SK-N-MC (cell line): ENCODE results near the gene SERTAD2.

Experiments used
- DNase-seq: peaks from one replicate; pipeline ENCODE4 v3.0.0-alpha.2; 2011; ENCODE audit warnings: low read depth, low spot score
- H3K27ac ChIP-seq: fragments of 200-600 bp; sonication (generic); 2 replicates; pipeline ENCODE4 v1.5.1; 2016; ENCODE audit warnings: mixed run types
- H3K36me3 ChIP-seq: fragments of 200-600 bp; sonication (generic); 2 replicates; pipeline ENCODE4 v1.6.1; 2017; ENCODE audit warnings: antibody characterized with exemption, low read length, mixed read lengths; ENCODE audit not compliant: insufficient read depth
- H3K4me3 ChIP-seq: fragments of 200-600 bp; sonication (generic); 2 replicates; pipeline ENCODE4 v1.5.1; 2016
- H3K9ac ChIP-seq: fragments of 200-600 bp; sonication (generic); 2 replicates; pipeline ENCODE4 v1.8.0; 2017; ENCODE audit warnings: mixed run types, mixed read lengths; ENCODE audit not compliant: insufficient read length
- H3K9me3 ChIP-seq: fragments of 200-600 bp; sonication (generic); 2 replicates; pipeline ENCODE4 v1.6.1; 2017; ENCODE audit warnings: low read depth, mild to moderate bottlenecking, antibody characterized with exemption, low read length, moderate library complexity, mixed read lengths
- EZH2 ChIP-seq: fragments of 200-600 bp; sonication (generic); IDR thresholded peaks from one replicate; pipeline ENCODE4 v1.6.1; 2017; ENCODE audit warnings: antibody characterized with exemption
- FOXP2 ChIP-seq: optimal IDR thresholded peaks from 2 replicates; pipeline ENCODE3; 2011; ENCODE audit warnings: mild to moderate bottlenecking, moderate library complexity; ENCODE audit not compliant: insufficient read depth; ENCODE audit errors: extremely low read length, control extremely low read depth
- POLR2AphosphoS5 ChIP-seq: IDR thresholded peaks from 2 replicates; pipeline ENCODE4 v1.6.1; 2012; ENCODE audit warnings: mild to moderate bottlenecking, low read depth, low read length, borderline replicate concordance

SERTAD2 gene

DNA sequence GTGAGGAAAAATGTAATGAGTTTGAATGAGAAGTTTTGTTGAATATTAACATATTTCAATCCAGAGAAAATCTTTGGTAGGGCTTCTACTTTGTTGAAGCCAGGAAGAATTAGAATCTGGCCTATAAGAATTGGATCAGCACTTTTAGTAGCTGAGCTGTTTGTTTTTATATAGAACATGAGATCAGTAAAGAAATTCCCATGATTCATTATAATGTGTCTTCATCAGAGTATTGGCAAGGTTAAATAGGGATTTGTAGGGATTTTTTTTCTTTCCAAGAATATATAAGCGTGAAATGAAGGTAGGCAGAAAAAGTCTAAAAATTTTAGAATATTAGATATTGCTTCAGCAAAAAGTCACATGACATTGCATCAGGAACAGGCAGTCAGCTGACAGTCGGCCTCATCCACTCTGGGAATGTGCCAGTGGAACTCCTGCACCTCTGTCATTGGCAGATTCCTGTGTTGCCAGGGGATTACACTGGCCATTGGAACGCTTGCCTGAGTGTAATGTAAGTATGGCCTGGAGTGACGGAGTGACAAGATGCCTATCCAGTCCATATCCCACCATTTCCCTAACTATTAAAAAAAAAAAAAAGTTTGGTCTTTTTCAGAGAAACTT lies 60.6 kb downstream of the SERTAD2 start:
- Histone ChIP-seq H3K36me3 (peaks cover 12% of the 10 kb centered on the region), H3K9me3 (no peaks in the 10 kb centered on the region), H3K4me3 (no peak overlapping the region), H3K27ac (no peak overlapping the region), H3K9ac (no peak overlapping the region)
- no peak for DNase-seq
- TF ChIP-seq FOXP2 = no peak
- TF ChIP-seq POLR2AphosphoS5 = no peak
- no peak for TF ChIP-seq EZH2

DNA sequence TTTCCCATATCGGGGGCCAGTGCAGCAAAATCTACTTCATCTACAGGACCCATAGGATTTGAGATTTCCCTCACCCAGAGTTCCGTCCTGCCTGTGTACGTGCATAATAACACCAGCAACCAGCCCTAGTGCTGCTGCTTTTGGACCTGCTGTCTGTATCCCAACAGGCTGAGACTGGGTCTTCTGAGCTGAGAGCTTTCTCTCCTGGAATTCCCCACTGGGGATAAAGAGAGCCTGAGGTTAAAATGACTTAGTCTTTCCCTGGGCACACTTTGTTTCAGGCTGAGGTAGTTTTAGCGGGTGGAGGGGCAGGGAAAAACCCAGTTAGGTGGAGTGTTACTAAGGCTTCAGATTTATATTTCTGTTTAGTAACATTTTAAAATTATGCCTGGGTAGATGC lies 62.5 kb downstream of the SERTAD2 start:
- H3K36me3 ChIP-seq = peaks cover 12% of the 10 kb centered on the region
- no peak for DNase-seq

DNA sequence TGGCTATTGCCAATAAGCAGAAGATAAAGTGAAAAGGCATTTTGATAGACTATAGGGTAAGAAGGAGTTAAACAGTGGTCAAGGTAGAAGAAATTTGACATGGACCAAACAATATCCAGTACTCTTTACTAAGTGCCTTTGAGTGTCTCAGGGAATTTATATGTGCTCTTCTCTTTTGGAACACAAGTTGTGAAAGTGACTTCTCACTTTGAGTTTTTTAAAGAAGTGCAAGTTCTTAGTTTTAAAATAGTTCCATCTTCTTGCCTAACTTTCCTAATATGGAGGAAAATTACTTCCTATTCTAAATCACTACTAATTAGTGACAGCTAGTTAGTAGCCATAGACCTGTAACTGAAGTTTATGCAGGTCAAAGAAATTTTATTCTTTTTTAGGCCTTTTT lies 66.2 kb downstream of the SERTAD2 start:
- no peak for DNase-seq
- no peak overlapping the region for H3K9ac ChIP-seq
- no peak for TF ChIP-seq POLR2AphosphoS5
- no peak for TF ChIP-seq FOXP2
- TF ChIP-seq EZH2 = no peak
- no peak overlapping the region for H3K4me3 ChIP-seq
- H3K36me3 ChIP-seq = peaks cover 22% of the 10 kb centered on the region
- no peak overlapping the region for H3K27ac ChIP-seq
- H3K9me3 ChIP-seq = no peaks in the 10 kb centered on the region

More for the DNA sequence above, 62.5 kb downstream of the SERTAD2 start:
- Histone ChIP-seq H3K9ac (no peak overlapping the region), H3K4me3 (no peak overlapping the region), H3K9me3 (no peaks in the 10 kb centered on the region), H3K27ac (no peak overlapping the region)
- no peak for TF ChIP-seq POLR2AphosphoS5
- TF ChIP-seq EZH2 = no peak
- TF ChIP-seq FOXP2 = no peak

DNA sequence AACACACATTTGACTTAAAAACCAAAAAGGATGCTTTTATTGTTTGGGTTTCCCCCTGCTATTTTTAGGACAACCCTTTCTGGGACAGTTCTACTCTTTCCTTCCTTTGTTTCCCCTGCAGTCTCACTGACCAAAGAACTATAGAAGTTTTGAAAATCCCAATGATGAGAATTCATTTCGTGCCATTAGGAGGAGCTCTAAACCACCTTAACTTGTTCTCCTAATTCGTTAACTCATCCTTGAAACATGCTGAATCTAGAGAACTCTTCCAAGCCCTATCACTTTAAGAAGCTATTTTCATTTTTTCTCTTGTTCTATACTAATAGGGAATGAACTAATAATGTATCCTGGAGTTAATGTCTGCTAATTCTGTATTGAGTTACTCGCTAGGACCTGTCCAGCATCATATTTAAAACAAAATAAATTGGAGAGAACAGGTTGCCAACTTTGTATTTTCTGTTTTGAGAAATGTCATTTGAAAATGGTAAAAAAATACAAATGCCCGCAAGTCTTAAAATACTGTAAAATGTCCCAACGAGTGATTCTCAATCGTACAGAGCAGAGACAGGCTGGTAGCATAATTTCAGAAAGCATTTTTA lies 66.7 kb downstream of the SERTAD2 start:
- Histone ChIP-seq H3K9me3 (no peaks in the 10 kb centered on the region), H3K36me3 (peaks cover 22% of the 10 kb centered on the region), H3K9ac (no peak overlapping the region), H3K27ac (no peak overlapping the region), H3K4me3 (no peak overlapping the region)
- TF ChIP-seq EZH2 = no peak
- TF ChIP-seq FOXP2 = no peak
- TF ChIP-seq POLR2AphosphoS5 = no peak
- DNase-seq = no peak

DNA sequence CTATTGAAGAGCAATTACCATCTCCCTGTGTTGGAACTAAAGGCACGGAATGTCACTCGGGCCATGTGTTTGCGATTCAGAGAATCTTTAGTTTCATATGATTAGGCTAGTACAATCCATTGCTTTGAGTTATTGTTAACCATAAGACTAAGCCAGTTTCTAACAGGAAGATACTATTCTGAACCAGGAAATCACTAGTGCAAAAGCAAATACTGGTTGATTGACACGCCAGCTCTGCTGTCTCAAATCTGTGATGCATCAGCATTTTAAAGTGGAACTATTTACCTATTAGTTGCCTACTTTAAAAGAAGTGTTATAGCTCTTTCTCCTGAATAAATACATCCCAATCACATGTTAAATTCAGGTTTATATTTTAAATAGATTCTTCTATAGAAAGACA lies 67.7 kb downstream of the SERTAD2 start:
- Histone ChIP-seq H3K36me3 (peaks cover 15% of the 10 kb centered on the region), H3K9ac (no peak overlapping the region), H3K4me3 (no peak overlapping the region), H3K9me3 (no peaks in the 10 kb centered on the region), H3K27ac (no peak overlapping the region)
- TF ChIP-seq FOXP2 (no peak), POLR2AphosphoS5 (no peak), EZH2 (no peak)
- no peak for DNase-seq

DNA sequence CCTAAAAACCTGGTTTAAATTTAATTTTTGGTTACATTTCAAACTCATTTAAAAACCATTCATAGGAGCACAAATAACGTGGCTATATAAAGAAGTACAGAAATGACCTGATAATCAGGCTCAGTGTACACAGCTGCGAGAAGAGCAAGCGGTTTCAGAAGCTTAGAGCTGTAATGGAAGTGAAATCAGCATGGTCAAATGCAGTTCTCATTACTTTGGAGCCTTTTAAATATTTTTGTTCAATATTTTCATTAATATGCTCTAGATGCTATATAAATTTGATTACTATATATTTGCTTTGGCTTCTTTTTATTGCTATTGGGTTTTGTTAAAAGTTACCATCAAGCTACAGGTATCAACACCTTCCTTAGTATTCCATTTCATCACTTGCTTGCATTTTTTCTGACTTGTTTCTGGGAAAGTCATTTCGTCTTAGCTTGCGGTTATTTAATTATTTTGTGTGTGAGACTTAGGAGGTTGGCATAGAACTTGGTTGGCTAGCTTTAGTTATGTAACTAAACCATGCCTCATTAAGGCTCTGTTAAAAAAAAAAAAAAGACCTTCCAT lies 70.9 kb downstream of the SERTAD2 start:
- no peak for DNase-seq

DNA sequence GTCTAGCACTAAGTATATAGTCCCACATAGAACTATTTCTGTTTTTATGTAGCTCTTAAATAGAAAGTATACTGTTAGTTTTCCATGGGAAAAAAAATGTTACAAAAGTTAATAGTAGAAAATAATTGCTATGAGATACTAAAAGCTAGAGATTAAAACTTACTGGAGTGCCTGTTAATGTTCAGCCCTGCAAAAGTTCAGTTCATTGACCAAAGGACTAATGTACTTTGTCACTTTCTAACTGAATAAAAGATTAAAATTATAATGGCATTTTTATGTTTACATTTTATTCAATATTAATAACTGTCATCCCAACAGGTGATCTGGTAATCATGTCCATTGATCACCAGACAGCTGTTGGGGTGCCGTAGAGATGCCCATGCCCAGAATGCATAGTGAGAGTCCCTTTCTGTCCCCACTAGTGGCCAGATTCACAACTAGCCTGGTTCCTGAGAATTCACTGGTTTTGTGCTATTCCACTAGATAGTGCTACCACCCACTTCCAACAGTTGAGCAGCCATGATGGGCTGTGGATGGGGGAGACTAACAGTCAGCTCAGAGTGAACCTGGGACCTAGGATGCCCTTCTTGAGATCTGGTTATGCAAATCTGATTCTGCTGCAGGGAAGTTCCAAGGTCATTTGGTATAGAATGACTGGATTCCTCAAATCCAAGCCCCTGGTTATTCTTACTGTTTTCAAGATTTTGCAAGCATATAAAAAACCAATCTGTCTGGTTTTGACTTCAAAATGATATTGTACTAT lies 71.8 kb downstream of the SERTAD2 start:
- Histone ChIP-seq H3K9ac (no peak overlapping the region), H3K36me3 (peaks cover 17% of the 10 kb centered on the region), H3K27ac (no peak overlapping the region), H3K4me3 (no peak overlapping the region), H3K9me3 (no peaks in the 10 kb centered on the region)
- TF ChIP-seq EZH2 (no peak), POLR2AphosphoS5 (no peak), FOXP2 (no peak)
- DNase-seq = no peak

More for the DNA sequence above, 70.9 kb downstream of the SERTAD2 start:
- H3K9ac ChIP-seq = no peak overlapping the region
- H3K4me3 ChIP-seq = no peak overlapping the region
- H3K27ac ChIP-seq = no peak overlapping the region
- TF ChIP-seq FOXP2 = no peak
- H3K36me3 ChIP-seq = peaks cover 17% of the 10 kb centered on the region
- no peaks in the 10 kb centered on the region for H3K9me3 ChIP-seq
